ENCODE data around the gene DDX31. TPM values are rescaled to one million over a fixed set of nuclear protein-coding genes. Genes with fewer than 3 reads are reported as not detected.
A peak's percentile ranks its signal among the peaks of the same experiment; 100 is the strongest.

DDX31 gene
- 25.8 TPM for total RNA-seq (2021; ENCODE audit: unreplicated experiment)
- polyA plus RNA-seq (2012): 9.7 and 11.3 TPM in 2 replicates
- Bru-seq, nascent RNA: percentile 86 among the genes with signal in this experiment
- percentile 74 among the genes with signal in this experiment for BruChase-seq, experiment 1, labeled RNA remaining after a 6-hour chase
- BruChase-seq, experiment 2, labeled RNA remaining after a 2-hour chase: percentile 81 among the genes with signal in this experiment
- long read RNA-seq, full-length matches to known transcripts: 25 of 49 reads
- long read RNA-seq, partial matches to known transcripts: 4 of 49 reads
- long read RNA-seq, other reads (novel, unspliced or antisense): 20 of 49 reads

- Histone ChIP-seq H3K4me3 (replicated peaks in 1 of 2; ENCODE audit: low read depth in 1 of 2, low read length in 2 of 2) (peak within 1 kb of the TSS; percentile 92 to 95), H3K4me1 (ENCODE audit: control insufficient read depth in 1 of 2, insufficient read depth in 2 of 2, low read length in 2 of 2) (peaks cover 2 to 21% of the 10 kb centered on the region in 2 experiments; a peak in 3 of 4 replicates), H3K4me2 (ENCODE audit: low read length) (peak within 1 kb of the TSS; percentile 96), H3K9me2 (ENCODE audit: insufficient read depth) (no peaks in the 10 kb centered on the region), H3K27ac (ENCODE audit: low read depth, low read length) (peak within 1 kb of the TSS; percentile 100), H3K27me3 (ENCODE audit: insufficient read depth, low read length) (no peaks in the 10 kb centered on the region), H3K36me3 (ENCODE audit: control insufficient read depth in 1 of 2, insufficient read depth in 2 of 2, low read length in 2 of 2) (peaks cover 2 to 19% of the 10 kb centered on the region in 2 experiments; a peak in 2 of 4 replicates), H4K20me1 (ENCODE audit: insufficient read depth) (peaks cover 16% of the 10 kb centered on the region; the same call in 1 of the 2 replicates), H3K9ac (ENCODE audit: low read length) (peak within 1 kb of the TSS; percentile 95), H3K9me3 (ENCODE audit: control insufficient read depth in 1 of 2, insufficient read depth in 1 of 2, low read depth in 1 of 2, low read length in 2 of 2) (no peaks in the 10 kb centered on the region), H2AFZ (ENCODE audit: low read depth, low read length, poor library complexity, severe bottlenecking) (peak within 1 kb of the TSS; percentile 58), H3K79me2 (ENCODE audit: insufficient read depth, low read length) (peaks cover 99% of the 10 kb centered on the region)
- intact Hi-C loops (cut with micrococcal nuclease): loop anchor here (5.0 kb wide), 1 partner anchor 132 kb away; no protein-coding TSS in a partner anchor
- POLR2A ChIA-PET: interaction anchor here (0.6 to 1.0 kb wide), 5 partner anchors 10 to 45 kb away, joined by 3 to 4 read pairs (median 3); no protein-coding TSS in a partner anchor
- DNase-seq (ENCODE audit: low read depth, low spot score): peak; percentile 46
- BruUV-seq (replicated peaks): no TSS peak
- peak; percentile 89 for ATAC-seq
- CTCF ChIA-PET: no interaction called here
- RAD21 ChIA-PET (ENCODE audit: low non-redundant PET in 1 of 2, low total read pairs in 2 of 2, uncharacterized antibody in 2 of 2, unreplicated experiment in 2 of 2): no interaction called here
- no peak for TF ChIP-seq ZBTB33 (IDR thresholded peaks at IDR 0.05; ENCODE audit: extremely low read depth, insufficient replicate concordance, low read length)
- TF ChIP-seq ZNF274 (IDR thresholded peaks at IDR 0.05; ENCODE audit: low read depth, low read length): no peak
- no peak; the same call in 1 of the 2 replicates for TF ChIP-seq SRF (IDR thresholded peaks at IDR 0.05; ENCODE audit: low read depth)
- no peak for TF ChIP-seq FOSL1 (IDR thresholded peaks at IDR 0.05; ENCODE audit: low read depth)
- no peak for TF ChIP-seq CBX3 (IDR thresholded peaks at IDR 0.05; ENCODE audit: low read depth)
- peak; percentile 61; the same call in 1 of the 2 replicates for TF ChIP-seq POLR2AphosphoS5 (IDR thresholded peaks at IDR 0.05; ENCODE audit: low read depth, low read length)
- no peak for TF ChIP-seq YY1 (IDR thresholded peaks at IDR 0.05; ENCODE audit: extremely low read depth, insufficient replicate concordance, low read depth, low read length)
- peak; percentile 99 for TF ChIP-seq MAX (IDR thresholded peaks at IDR 0.05)
- no peak for TF ChIP-seq TCF7L2 (IDR thresholded peaks at IDR 0.05; ENCODE audit: borderline replicate concordance, extremely low read depth, insufficient read depth, insufficient read length)
- TF ChIP-seq CTCF (IDR thresholded peaks at IDR 0.05 in 2 of 3, conservative IDR thresholded peaks at IDR 0.05 in 1 of 3; ENCODE audit: borderline replicate concordance in 1 of 3, insufficient read depth in 1 of 3, low read depth in 2 of 3, low read length in 2 of 3): no peak
- peak; percentile 94 for TF ChIP-seq SIN3A (IDR thresholded peaks at IDR 0.05; ENCODE audit: low read depth)
- no peak for TF ChIP-seq ATF3 (IDR thresholded peaks at IDR 0.05)
- no peak for TF ChIP-seq RAD21 (IDR thresholded peaks at IDR 0.05; ENCODE audit: low read depth)
- no peak for TF ChIP-seq EZH2phosphoT487 (IDR thresholded peaks at IDR 0.05; ENCODE audit: borderline replicate concordance)
- TF ChIP-seq ELF1 (IDR thresholded peaks at IDR 0.05; ENCODE audit: borderline replicate concordance, low read depth): peak; percentile 84
These were observed at the start of gene DDX31 for GRCh38 chr9:132669698-132670456. DDX31 (minus strand) TSS chr9:132669983; CDS start chr9:132669934, 49 bp downstream.
